ENCODE data around the gene CFAP74.

CFAP74 gene

DNA sequence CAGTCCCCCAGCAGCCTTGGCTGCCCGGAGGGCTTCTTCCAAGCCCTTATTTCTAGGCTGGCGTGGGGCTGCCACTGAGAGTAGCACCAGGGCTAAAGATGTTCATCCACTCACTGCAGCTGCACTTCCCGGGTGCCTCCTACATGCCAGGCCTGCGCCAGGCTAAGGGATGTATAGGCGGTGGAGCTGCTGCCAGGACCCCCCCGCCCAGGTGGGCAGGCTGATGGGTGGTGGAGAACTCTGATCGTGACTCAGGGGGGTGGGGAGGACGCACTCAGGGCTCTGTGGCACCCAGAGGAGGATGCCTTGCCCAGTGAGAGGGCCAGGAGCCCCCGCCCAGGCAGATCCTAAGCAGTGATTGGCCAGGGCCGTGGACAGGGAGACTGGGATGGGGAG lies 34.1 kb downstream of the CFAP74 start:
- no peak for DNase-seq

GRCh38 chr1:1968767-1969504 lies 34.6 kb downstream of the CFAP74 start:
- DNase-seq = no peak

- no peak for DNase-seq
Measured at GRCh38 chr1:1967879-1968278, 35.7 kb downstream of the CFAP74 start.

DNA sequence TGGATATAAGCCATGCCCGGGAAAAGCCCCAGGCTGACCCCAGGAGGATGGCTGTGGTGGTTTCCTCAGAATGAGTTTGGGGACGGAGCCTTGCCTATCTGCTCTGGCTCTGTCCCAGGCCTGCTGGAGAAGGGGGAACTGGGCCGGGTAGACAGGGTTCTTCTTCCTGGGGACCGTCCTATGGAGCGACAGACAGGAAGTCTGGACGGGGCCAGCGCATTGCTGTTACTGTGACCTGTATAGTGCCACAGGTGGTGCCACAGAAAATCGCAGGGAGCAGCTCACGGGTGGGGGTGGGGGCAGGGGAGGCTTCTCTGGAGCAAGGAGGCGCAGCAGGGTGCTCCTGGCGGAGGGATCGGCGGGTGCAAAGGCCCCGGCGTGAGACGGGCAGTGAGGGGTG lies 36.4 kb downstream of the CFAP74 start:
- DNase-seq = no peak

- no peak for DNase-seq
Measured at GRCh38 chr1:1966071-1966740, 37.4 kb downstream of the CFAP74 start.

- DNase-seq = no peak
Measured at GRCh38 chr1:1965546-1965945, 38.0 kb downstream of the CFAP74 start.

- DNase-seq = no peak
Measured at GRCh38 chr1:1964811-1965210, 38.8 kb downstream of the CFAP74 start.

DNA sequence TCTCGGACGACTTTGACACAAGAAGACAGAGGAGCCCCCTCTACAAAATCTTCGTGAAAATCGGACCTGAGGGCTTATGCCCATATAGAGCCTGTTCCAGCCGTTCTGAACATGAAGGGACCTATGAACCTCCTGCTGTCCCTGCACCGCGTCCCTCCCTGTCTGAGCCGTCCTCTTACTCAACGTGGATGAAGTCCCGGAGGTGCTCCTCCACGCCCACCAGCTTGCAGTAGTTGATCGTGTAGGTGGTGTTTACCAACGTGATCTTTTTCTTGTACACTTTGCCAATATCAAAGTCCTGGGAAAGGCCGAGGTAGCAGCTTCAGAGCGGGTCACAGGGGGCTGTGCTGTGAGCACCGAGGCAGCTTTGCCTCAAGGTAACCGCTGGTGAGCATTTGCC lies 40.0 kb downstream of the CFAP74 start:
- no peak for DNase-seq

DNA sequence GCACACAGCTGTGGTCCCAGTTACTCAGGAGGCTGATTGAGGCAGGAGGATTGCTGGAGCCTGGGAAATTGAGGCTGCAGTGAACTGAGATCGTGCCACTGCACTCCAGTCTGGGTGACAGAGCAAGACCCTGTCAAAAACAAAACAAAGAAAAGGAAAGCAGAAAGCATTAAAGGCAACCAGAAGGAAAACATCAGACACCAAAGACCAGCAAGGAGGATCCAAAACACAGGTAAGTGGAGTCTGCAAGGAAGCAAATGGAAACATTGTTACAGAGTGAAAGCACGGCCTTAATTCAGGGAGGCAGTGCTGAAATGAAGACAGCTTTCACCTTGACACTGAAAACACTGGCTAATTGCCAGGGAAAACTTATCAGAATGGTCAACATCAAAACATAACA lies 40.8 kb downstream of the CFAP74 start:
- no peak for DNase-seq

DNA sequence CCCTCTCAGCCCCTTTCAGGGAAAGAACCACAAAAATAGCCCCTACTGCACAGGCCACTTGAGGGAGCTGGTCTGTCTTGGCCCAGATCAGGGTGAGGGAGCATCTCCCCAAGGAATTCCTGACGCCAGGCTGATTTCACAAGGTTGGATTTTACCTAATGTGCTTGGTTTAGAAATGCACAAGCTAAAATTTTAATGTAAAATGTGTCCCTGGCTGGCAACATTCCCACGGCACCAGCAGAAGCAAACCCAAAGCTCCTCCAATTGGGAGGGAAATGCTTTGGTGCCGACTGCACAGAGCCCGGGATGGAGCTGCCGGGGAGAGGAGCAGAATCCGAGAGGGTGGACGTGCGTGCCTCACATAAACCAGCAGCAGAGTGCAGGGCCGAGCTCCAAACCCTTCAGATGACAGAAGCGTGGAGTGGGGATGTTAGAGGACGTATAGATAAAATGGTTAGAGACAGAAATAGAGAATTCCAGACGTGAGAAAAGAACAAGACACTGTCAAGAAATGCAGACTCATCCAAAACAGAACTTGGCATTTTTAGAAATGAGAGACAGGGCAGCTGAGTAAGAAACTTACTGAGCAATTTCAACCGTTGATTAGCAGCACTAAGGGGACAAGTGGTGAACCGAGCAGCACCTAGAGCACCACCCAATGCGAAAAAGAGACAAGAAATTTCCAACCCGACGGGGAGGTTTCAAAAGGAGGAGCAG lies 42.9 kb downstream of the CFAP74 start:
- no peak for DNase-seq

DNA sequence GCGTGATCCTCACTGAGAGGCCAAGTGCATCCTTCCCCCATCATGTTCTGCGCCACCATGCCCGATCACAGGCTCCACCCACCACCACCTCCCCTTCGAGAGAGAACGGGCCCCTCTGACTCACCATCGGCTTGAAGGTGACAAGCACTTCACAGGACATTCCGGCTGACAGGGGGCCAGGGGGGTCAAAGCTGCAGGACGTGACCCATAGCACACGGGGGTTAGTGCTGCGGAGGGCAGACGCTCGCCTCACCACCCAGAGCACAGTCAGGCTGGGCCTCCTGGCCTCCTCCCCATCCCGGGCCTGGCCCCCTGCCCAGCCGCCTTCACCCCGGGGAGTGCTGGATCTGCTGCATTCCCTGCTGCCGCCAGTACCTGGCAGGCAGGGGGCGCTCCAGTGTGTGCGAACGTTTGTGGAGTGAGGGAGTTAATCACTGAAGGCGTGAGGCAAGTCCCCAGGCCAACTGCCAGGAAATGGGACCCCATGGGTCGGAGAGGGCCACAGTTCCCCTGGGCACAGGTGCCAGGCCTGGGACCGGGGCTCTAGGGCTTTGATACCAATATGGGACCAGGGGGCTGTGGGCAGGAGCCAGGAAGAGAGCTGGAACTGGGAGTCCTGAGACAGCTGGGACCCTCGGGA lies 43.6 kb downstream of the CFAP74 start:
- peak; percentile 33 to 54 for DNase-seq

GRCh38 chr1:1959459-1959839 lies 44.1 kb downstream of the CFAP74 start:
- DNase-seq = no peak

- DNase-seq = no peak
Measured at GRCh38 chr1:1958071-1958541, 45.5 kb downstream of the CFAP74 start.

GRCh38 chr1:1957533-1957961 lies 46.0 kb downstream of the CFAP74 start:
- no peak for DNase-seq

DNA sequence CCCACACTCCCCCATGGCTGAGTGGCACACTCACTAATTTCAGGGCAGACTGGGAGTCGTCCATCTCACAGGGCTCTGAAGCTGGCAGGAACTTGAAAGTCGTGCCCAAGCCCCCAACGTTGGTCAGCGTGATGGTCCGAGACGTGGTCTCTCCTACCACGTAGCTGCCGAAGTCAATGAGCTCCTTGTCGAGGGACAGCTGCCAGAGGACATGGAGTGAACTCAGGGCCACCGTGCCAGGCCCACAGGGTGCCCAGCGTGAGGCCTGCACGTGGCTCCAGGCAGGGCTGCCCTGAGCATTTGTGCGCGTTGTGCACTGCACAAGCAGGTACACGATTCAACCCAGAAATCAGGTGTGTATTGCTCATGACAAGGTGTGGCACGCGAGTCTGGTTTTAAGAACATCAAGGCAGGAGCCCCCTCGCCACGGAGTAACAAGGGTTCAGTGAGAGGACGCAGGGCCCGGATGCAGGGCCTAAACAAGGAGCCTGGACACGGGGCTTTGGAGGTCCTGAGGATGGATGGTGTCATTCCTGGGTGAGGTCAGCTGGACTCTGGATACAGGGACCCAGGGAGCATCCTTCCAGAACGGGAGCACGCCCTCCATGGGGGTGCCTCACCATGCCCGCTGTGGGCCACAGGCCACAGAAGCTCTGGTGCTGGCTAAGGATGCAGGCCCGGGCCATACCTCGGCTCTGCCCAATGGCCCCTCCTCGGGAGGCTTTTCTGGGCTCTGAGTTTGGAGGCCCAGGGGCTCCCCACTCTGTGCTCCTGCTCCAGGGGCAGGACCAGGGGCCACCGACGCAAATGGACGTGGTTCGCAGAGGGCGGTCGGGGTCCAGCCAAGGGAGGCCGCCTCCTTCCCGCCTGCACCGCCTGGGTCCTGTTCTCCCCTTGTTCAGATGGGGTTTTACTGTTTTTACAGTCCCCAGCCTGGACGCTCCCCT lies 46.7 kb downstream of the CFAP74 start:
- no peak for DNase-seq

DNA sequence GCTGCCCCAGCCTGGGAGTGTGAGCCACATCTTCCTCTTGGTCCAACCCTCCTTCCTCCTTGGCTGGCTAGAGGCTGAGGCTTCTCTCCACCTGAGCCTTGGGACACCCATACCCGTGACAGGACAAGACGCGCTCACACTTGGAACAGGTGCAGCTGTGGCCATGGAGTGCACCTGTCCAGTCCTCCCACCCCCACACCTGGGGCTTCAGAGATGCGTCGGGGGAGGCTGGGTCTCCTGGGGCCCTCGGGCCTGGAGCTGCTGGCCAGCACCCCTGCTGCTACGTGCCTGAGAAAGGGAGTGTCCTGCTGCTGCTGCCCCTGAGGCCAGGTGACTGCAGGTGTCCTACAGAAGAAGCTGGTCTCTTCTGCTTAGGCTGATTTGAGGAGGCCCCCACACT lies 47.5 kb downstream of the CFAP74 start:
- DNase-seq = no peak

- no peak for DNase-seq
Measured at GRCh38 chr1:1955621-1956094, 47.9 kb downstream of the CFAP74 start.

DNA sequence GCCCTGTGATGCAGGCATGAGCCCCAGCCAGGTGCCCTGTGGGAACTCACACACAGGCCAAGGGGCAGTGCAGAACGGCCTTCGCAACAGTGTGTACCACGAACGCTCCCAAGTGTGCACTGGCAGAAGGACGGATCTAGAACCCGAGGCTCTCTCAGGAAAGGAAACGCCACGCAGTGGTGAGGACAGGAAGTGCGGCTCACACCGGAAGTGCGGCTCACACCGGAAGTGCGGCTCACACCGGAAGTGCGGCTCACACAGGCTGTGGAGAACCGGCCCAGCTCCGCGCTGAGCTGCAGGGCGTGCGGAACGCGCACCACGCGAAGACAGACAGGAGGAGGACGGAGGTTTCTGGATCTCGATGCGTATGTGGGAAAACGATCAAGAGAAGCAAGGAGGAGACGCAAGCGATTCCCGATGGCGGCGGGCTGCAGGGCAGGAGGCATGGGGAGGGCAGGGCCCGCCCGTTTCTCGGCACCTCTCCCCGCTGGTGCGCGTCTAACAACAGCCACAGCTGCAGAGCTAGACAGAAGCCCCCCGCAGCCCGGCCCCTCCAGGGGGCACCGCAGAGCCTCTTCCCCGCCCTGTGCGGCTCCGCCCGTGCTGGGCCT lies 48.6 kb downstream of the CFAP74 start:
- DNase-seq = no peak

GRCh38 chr1:1954015-1954414 lies 49.6 kb downstream of the CFAP74 start:
- DNase-seq = no peak

DNA sequence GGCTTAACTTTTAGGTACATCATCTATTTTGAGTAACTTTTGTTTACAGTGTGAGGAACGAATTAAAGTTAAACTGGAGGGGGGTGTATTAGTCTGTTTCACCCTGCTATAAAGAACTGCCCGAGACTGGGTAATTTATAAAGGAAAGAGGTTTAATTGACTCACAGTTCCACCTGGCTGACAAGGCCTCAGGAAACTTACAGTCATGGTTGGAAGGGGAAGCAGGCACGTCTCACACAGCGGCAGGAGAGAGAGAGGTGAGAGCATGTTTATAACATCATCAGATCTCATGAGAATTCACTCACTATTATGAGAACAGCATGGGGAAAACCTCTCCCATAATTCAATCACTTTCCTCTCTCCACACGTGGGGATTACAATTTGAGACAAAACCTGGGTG lies 52.6 kb downstream of the CFAP74 start:
- no peak for DNase-seq

DNA sequence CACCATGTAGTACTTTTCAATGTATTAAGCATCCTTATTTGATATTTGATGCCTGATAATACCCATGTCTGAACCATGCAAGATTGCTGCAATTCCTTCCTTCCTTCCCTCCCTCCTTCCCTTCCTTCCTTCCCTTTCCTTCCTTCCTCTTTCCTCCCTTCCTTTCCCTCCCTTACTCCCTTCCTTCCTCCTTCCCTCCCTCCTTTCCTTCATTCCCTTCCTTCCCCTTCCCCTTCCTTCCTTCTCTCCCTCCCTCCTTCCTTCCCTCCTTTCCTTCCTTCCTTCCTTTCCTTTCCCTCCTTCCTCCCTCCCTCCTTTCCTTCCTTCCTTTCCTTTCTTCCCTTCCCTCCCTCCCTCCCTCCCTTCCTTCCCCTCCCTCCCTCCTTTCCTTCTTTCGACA lies 54.8 kb downstream of the CFAP74 start:
- no peak for DNase-seq

DNA sequence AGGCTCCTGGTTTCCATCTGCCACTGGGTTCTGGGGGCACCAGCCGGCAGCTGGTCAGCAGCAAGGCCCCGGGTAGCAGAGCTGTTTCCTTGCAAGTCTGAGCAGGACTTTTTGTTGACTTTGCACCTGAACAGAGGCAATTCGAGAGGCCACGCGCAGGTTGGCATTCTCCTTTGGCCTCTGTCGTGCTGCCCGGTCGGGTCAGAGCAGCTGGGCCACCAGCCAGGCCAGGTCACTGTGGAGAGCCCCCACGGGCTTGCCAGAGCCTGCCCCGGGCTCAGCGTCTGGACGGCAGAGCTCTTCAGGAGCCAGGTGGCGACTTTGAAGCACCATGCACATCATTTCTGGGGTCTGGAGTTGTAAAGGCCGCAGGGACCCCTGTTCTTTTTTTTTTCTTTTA lies 56.1 kb downstream of the CFAP74 start:
- no peak for DNase-seq

Data from SW 1271 (cell line).